Islet of Langerhans (tissue), 1 donor: Measurements from ENCODE around the gene FBXW7.
"Not testable (repeated sequence)": the region's sequence is repeated elsewhere in the genome, so short reads cannot be mapped to it uniquely, and the experiment has no call there.

ENCODE experiments used
- FAIRE-seq: peaks from one replicate; lab custom pipeline; 2011; peaks lifted over from hg19 to GRCh38; lab: Jason Lieb, UNC

FBXW7 gene

GRCh38 chr4:152535903-152536544, at the start of gene FBXW7:
FBXW7 (minus strand) TSS chr4:152536092; CDS start chr4:152411803, 124,289 bp downstream.
- FAIRE-seq: no peak

GRCh38 chr4:152585023-152585441, 49.1 kb upstream of the FBXW7 start:
- no peak for FAIRE-seq

DNA sequence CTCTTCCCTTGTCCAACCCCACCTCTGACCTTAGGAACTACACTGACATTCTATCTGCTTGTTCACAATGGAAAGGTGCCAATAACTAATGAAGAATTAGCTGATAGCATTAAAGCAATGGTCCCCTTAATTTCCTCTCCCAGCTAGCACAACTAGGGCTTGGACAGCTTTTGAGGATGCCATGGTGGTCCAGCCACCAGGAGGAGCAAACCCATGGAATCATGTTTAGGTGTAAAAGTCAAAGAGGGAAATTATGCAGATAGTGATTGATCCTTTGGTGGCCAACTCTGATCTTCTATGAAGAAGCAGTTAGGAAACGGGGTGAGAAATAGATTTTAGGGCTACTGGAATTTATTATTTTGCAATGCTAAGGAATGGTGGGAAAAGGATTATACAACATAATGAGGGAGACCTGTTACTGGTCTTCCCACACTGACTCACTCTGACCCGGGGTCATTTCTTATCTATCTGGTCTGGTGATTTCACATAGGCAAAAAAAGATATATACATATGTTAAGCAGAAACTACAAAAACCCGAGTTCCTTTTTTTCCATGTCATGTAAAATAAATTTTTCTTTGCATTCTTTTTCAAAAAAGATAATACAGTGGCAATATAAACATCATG, 45.8 kb upstream of the FBXW7 start:
- peak; percentile 66 for FAIRE-seq

DNA sequence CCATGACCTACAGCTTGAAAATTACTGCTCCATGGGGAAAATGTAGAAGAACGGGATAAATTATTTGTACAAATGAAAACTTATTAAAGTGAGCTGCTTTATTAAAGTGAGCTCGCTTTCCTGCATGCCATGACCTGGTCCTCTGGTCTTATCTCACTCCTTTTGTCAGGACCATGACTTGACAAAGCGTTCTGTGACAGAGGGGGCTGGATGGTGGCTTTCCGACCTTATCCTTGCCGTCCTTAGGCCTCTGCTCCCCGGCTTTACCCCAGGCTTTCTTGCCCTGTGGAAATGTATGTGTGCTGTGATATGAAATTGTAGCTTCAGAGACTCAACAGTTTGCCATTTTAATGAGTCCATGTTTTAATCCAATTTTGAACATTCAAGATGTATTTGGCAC, 44.0 kb upstream of the FBXW7 start:
- no peak for FAIRE-seq

GRCh38 chr4:152579107-152579764, 43.3 kb upstream of the FBXW7 start:
- FAIRE-seq: no peak

- FAIRE-seq: no peak
These were observed 42.8 kb upstream of the FBXW7 start for GRCh38 chr4:152578670-152579069.

DNA sequence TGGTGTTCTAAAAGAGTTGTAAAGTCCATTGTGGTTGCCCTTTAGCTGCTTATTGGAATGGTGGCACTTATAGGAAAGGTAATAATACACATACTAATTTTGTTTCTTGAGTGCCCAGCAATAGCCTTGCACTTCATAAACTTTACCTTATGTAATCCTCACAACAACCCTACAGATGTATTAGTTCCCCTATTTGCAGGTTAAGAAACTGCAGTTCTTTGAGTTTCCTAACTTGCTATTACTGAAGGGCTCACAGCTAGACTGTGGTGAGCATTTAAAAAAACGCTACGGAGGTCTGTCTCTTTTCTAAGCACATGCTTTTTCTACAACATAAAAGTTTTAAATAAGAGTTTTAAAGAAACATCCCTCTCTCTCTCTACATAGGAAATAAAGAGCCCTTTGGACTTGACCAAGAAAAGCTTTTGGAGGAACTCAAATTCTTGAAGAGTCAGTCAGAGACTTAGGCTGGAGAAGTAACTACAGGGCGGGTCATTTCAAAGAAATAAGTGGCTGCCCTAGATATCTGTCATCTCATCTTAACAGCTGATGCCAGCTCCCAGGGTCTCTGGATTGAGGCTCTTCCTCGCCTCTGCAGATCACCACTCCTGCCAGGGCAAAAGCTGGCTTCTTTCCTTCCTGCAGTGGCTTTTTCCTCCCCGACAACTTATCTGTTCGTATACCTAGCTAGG, 42.0 kb upstream of the FBXW7 start:
- no peak for FAIRE-seq

- FAIRE-seq: peak; percentile 45
These were observed 39.6 kb upstream of the FBXW7 start for GRCh38 chr4:152575533-152575932.

DNA sequence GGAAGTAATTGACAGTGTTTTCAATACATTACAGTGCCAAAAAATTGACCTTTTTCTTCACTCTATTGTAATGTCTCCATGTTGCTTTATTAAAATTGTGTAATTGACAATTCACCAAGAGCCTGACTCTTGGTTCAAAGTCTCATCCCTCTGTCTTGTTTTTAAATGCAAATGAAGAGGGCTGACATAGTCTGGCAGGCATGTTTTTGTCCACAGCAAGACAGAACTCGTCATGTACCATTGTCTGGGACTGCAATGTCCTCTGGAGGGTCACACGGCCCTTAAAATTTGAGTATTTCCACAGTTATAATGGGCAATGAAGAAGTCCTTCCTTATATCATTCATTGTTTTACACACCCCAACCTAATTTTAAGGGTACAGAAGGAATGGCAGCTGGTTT, 38.0 kb upstream of the FBXW7 start:
- no peak for FAIRE-seq

DNA sequence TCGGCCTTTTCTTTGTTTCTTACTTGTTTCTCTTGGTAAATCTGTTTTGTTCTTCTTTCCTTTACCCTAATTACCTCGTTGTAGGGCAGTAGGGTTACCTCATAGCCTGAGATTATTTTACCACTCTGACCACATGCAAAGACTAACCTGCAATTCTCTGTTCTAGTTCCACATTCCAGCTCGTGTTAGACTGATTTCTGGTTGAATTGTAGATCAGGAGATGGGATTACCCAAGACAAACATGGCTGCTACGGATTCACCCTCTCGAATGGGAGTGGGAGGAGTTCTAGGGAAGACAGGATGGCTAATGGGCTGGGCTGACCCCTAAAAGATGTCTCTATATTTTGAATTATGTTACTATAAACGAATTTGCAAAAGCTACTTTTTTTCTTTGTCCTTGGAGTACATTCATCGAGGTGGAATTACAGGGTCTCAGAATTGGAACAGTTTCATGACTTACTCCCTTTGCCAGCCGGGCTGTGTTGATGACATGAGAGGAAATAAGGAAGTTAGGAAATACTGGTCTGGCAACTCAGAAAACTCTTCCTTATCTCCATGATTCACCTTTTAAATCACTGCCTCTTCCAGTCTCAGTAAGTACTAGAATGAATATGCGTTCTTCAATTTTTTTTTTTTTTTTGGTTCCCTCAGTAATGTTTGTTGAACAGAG, 36.7 kb upstream of the FBXW7 start:
- no peak for FAIRE-seq

DNA sequence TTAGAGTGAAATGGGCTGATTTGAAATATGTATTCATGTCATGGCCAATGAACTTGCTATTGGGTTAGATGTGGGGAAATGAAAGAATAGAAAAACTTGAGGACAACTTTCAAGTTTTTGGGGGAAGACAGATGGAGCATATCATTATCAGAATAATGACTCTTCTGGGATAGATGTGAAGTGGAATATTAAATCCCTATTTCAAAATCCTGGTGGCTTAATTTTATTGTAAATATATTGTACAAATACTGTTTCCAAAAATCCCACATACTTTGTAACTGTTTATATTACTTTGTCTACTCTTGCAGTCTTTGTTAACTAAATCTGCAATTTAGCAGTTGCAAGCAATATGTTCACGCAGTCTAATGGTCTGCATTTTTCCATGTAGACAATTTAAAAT, 35.9 kb upstream of the FBXW7 start:
- FAIRE-seq: no peak

DNA sequence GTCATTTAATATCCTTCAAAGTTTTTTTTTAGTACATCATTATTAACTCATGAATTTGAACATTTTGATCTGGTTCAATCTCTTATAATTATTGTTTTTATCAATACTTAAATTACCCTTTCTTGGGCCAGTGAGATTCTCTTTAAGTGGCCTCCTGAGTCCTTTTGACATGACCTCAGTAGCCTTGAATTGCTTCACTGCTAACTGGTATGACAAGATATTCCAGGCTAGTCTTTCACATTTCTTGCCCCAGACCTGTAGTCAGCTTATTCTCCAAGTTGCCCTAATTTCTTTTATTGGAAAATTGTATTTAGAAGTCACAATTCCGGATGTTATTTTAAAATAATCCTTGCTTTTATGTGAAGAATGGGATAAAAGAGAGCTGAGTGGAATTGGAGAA, 35.4 kb upstream of the FBXW7 start:
- no peak for FAIRE-seq

GRCh38 chr4:152565333-152565732, 29.4 kb upstream of the FBXW7 start:
- no peak for FAIRE-seq

- FAIRE-seq: no peak
These were observed 28.4 kb upstream of the FBXW7 start for GRCh38 chr4:152564336-152564735.

- no peak for FAIRE-seq
These were observed 27.3 kb upstream of the FBXW7 start for GRCh38 chr4:152563209-152563608.

DNA sequence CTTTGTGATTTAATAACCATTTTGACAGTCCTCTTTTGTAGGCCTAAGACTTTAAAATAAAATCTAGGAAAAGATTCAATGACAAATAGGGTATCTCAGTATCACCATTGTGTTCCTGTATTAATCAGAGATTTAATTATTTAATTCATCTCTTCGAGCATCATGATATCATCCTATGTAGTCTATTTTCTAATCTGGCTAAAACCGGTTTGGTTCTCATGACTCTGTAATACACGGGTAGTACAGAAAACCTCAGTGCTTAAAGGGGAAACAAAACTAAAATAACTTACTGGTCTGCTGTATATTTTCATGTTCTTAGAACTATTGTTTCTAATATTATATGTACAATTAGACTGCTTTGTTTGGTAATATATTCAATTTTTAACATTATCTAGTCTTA, 23.7 kb upstream of the FBXW7 start:
- peak; percentile 62 for FAIRE-seq

GRCh38 chr4:152558396-152558795, 22.5 kb upstream of the FBXW7 start:
- FAIRE-seq: no peak

DNA sequence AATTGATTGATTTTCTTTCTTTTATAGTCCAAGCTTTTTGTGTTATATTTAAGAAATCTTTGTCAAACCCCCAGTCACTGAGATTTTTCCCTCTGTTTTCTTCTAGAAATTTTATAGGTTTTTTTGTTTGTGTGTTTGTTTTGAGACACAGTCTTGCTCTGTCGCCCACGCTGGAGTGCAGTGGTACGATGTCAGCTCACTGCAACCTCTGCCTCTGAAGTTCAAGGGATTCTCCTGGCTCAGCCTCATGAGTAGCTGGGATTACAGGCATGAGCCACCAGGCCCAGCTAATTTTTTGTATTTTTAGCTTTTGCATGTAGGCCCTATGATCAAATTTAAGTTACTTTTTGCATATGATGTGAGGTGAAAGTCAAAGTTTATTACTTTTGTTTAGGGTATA, 20.9 kb upstream of the FBXW7 start:
- no peak for FAIRE-seq

- no peak for FAIRE-seq
These were observed 20.4 kb upstream of the FBXW7 start for GRCh38 chr4:152556283-152556682.

GRCh38 chr4:152554742-152555141, 18.9 kb upstream of the FBXW7 start:
- FAIRE-seq: no peak

DNA sequence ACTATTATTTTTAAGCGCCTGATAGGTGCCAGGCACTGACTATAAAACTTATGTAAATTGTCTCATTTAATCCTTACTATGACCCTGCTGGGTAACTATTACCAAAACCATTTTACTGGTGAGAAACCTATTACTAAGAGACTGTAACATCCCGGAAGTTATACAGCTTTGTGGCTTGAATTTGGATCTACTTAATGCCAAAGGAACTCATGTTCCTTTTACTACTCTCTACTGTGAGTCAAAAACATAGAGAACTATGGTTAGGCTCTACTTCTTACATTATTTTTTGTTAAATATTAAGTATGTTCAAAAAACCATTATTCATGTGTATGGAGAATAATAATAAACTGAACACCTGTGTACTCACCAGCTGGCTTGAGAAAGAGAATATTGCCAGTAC, 14.8 kb upstream of the FBXW7 start:
- not testable (repeated sequence) for FAIRE-seq

DNA sequence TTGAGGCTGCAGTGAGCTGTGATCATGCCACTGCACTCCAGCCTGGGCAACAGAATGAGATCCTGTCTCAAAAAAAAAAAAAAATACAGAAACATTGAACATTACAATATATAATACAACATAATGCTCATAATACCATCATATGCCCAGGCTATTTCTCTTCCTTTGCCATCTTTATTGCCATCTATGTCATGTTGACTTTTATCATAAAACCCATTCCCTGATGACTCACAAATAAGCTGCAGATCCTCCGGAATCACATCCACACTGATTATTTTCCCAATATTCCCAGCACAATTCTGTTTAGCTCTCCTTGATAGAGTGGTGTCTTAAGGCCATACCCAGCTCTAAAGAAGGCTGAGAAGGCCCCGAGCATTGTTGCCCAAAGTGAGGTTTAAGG, 9.2 kb upstream of the FBXW7 start:
- no peak for FAIRE-seq

- FAIRE-seq: not testable (repeated sequence)
These were observed 8.6 kb upstream of the FBXW7 start for GRCh38 chr4:152544533-152544932.
